DMS53 treated with DMSO at 0.1 percent for 48 hours (cell line): ENCODE measurements around the gene EYA3.
"Not testable (repeated sequence)": the region's sequence is repeated elsewhere in the genome, so short reads cannot be mapped to it uniquely, and the experiment has no call there.

Source experiments
- DNase-seq: peaks from one replicate; lab custom pipeline; 2025; ENCODE audit not compliant: unreplicated experiment; lab: John Stamatoyannopoulos, UW

EYA3 gene

GRCh38 chr1:28031173-28031572 is 57.2 kb downstream of the EYA3 start:
- DNase-seq: no peak

- no peak for DNase-seq
These were observed 59.3 kb downstream of the EYA3 start for GRCh38 chr1:28028873-28029654.

GRCh38 chr1:28027660-28028059 is 60.8 kb downstream of the EYA3 start:
- DNase-seq: no peak

GRCh38 chr1:28027238-28027637 is 61.2 kb downstream of the EYA3 start:
- DNase-seq: no peak

GRCh38 chr1:28026329-28026728 is 62.1 kb downstream of the EYA3 start:
- DNase-seq: no peak

GRCh38 chr1:28021064-28021463 is 67.3 kb downstream of the EYA3 start:
- no peak for DNase-seq

- DNase-seq: no peak
These were observed 77.4 kb downstream of the EYA3 start for GRCh38 chr1:28010969-28011368.

GRCh38 chr1:28003117-28003516 is 85.3 kb downstream of the EYA3 start:
- DNase-seq: not testable (repeated sequence)

GRCh38 chr1:28002600-28002999 is 85.8 kb downstream of the EYA3 start:
- no peak for DNase-seq

- DNase-seq: no peak
These were observed 89.4 kb downstream of the EYA3 start for GRCh38 chr1:27999055-27999454.

- DNase-seq: not testable (repeated sequence)
These were observed 93.9 kb downstream of the EYA3 start for GRCh38 chr1:27994526-27994925.

GRCh38 chr1:27994060-27994459 is 94.3 kb downstream of the EYA3 start:
- no peak for DNase-seq

GRCh38 chr1:27993241-27993640 is 95.2 kb downstream of the EYA3 start:
- no peak for DNase-seq

GRCh38 chr1:27992276-27992675 is 96.1 kb downstream of the EYA3 start:
- DNase-seq: no peak

- no peak for DNase-seq
These were observed 97.4 kb downstream of the EYA3 start for GRCh38 chr1:27990920-27991537.

- no peak for DNase-seq
These were observed 107.3 kb downstream of the EYA3 start for GRCh38 chr1:27981145-27981544.

- no peak for DNase-seq
These were observed 108.1 kb downstream of the EYA3 start for GRCh38 chr1:27980216-27980845.

- DNase-seq: no peak
These were observed 108.6 kb downstream of the EYA3 start for GRCh38 chr1:27979859-27980201.

- DNase-seq: peak; percentile 49
These were observed 109.1 kb downstream of the EYA3 start for GRCh38 chr1:27979151-27979858.

- peak; percentile 7 for DNase-seq
These were observed 114.0 kb downstream of the EYA3 start for GRCh38 chr1:27974417-27974781.

GRCh38 chr1:27973771-27974416 is 114.5 kb downstream of the EYA3 start:
- DNase-seq: no peak
